ENCODE measurements around the gene B3GNT4. TPM values are rescaled to one million over a fixed set of nuclear protein-coding genes. Genes with fewer than 3 reads are reported as not detected.
"Not testable (repeated sequence)": the region's sequence is repeated elsewhere in the genome, so short reads cannot be mapped to it uniquely, and the experiment has no call there.

The B3GNT4 gene
- total RNA-seq, 1 experiment from 2014 or later = 0.29 TPM

GRCh38 chr12:122187466-122187865, 16.0 kb upstream of the B3GNT4 start:
- no peak for DNase-seq (ENCODE audit: low spot score)

GRCh38 chr12:122189626-122190475, 13.7 kb upstream of the B3GNT4 start:
- DNase-seq (ENCODE audit: low spot score) = no peak

- peak; percentile 63 for DNase-seq (ENCODE audit: low spot score)
Observed at GRCh38 chr12:122190842-122191668, 12.5 kb upstream of the B3GNT4 start.

GRCh38 chr12:122192441-122192840, 11.1 kb upstream of the B3GNT4 start:
- no peak for DNase-seq (ENCODE audit: low spot score)

- no peak for DNase-seq (ENCODE audit: low spot score)
Observed at GRCh38 chr12:122194804-122195203, 8.7 kb upstream of the B3GNT4 start.

GRCh38 chr12:122195405-122195804, 8.1 kb upstream of the B3GNT4 start:
- no peak for DNase-seq (ENCODE audit: low spot score)

GRCh38 chr12:122197612-122197966, 5.9 kb upstream of the B3GNT4 start:
- DNase-seq (ENCODE audit: low spot score) = no peak

GRCh38 chr12:122199484-122200355, 3.8 kb upstream of the B3GNT4 start:
- DNase-seq (ENCODE audit: low spot score) = no peak

- DNase-seq (ENCODE audit: low spot score) = no peak
Observed at GRCh38 chr12:122200541-122201175, 2.9 kb upstream of the B3GNT4 start.

- no peak for DNase-seq (ENCODE audit: low spot score)
Observed at GRCh38 chr12:122201381-122201780, 2.1 kb upstream of the B3GNT4 start.

- DNase-seq (ENCODE audit: low spot score) = no peak
Observed at GRCh38 chr12:122202017-122202416, 1.5 kb upstream of the B3GNT4 start.

GRCh38 chr12:122202811-122203210, 698 bp upstream of the B3GNT4 start:
- DNase-seq (ENCODE audit: low spot score) = not testable (repeated sequence)

- no peak for DNase-seq (ENCODE audit: low spot score)
Observed at GRCh38 chr12:122204167-122205052, 901 bp downstream of the B3GNT4 start.

- DNase-seq (ENCODE audit: low spot score) = no peak
Observed at GRCh38 chr12:122205053-122205925, 1.8 kb downstream of the B3GNT4 start.

GRCh38 chr12:122206111-122206881, 2.8 kb downstream of the B3GNT4 start:
- DNase-seq (ENCODE audit: low spot score) = no peak

GRCh38 chr12:122206976-122207375, 3.5 kb downstream of the B3GNT4 start:
- DNase-seq (ENCODE audit: low spot score) = no peak

GRCh38 chr12:122207391-122207790, 3.9 kb downstream of the B3GNT4 start:
- DNase-seq (ENCODE audit: low spot score) = no peak

GRCh38 chr12:122208073-122208820, 4.7 kb downstream of the B3GNT4 start:
- no peak for DNase-seq (ENCODE audit: low spot score)

All from H4 (cell line).